Measurements from ENCODE around the gene CYRIA. TPM values are rescaled to one million over a fixed set of nuclear protein-coding genes. Genes with fewer than 3 reads are reported as not detected.

Gene CYRIA
- total RNA-seq, 1 donor from 2014 or later, result 1.0 TPM

GRCh38 chr2:16649353-16650286 is 16.0 kb downstream of the CYRIA start:
- TF ChIP-seq EZH2phosphoT487 (IDR thresholded peaks at IDR 0.05) (no peak), CTCF (IDR thresholded peaks at IDR 0.05) (no peak), EZH2 (IDR thresholded peaks at IDR 0.05) (no peak)
- Histone ChIP-seq H3K9ac (no peak overlapping the region), H3K4me3 (no peak overlapping the region), H3F3A (ENCODE audit: low read depth) (no peaks in the 10 kb centered on the region), H3K79me2 (ENCODE audit: low read depth) (no peaks in the 10 kb centered on the region), H3K9me3 (ENCODE audit: low read depth) (no peaks in the 10 kb centered on the region), H3K27ac (no peak overlapping the region), H4K20me1 (ENCODE audit: low read depth) (no peaks in the 10 kb centered on the region), H3K36me3 (no peaks in the 10 kb centered on the region), H3K27me3 (no peaks in the 10 kb centered on the region), H3K4me1 (peaks cover 12% of the 10 kb centered on the region), H3K4me2 (no peak overlapping the region), H2AFZ (replicated peaks) (no peak overlapping the region)
- H3K4me3 Mint-ChIP-seq, result no peak overlapping the region
- DNase-seq (ENCODE audit: low spot score), result no peak
- H3K27ac Mint-ChIP-seq, result no peak overlapping the region
- peaks cover 20% of the 10 kb centered on the region for H3K4me1 Mint-ChIP-seq
- no peaks in the 10 kb centered on the region for H3K36me3 Mint-ChIP-seq
- peaks cover 2% of the 10 kb centered on the region for H3K27me3 Mint-ChIP-seq (ENCODE audit: insufficient read depth, low read depth)
- no peaks in the 10 kb centered on the region for H3K9me3 Mint-ChIP-seq

GRCh38 chr2:16647992-16648617 is 17.5 kb downstream of the CYRIA start:
- Histone ChIP-seq H3K27ac (no peak overlapping the region), H3F3A (ENCODE audit: low read depth) (no peaks in the 10 kb centered on the region), H4K20me1 (ENCODE audit: low read depth) (no peaks in the 10 kb centered on the region), H2AFZ (replicated peaks) (no peak overlapping the region), H3K36me3 (no peaks in the 10 kb centered on the region), H3K9ac (no peak overlapping the region), H3K27me3 (no peaks in the 10 kb centered on the region), H3K4me1 (peaks cover 12% of the 10 kb centered on the region), H3K4me3 (no peak overlapping the region), H3K9me3 (ENCODE audit: low read depth) (no peaks in the 10 kb centered on the region), H3K4me2 (no peak overlapping the region), H3K79me2 (ENCODE audit: low read depth) (no peaks in the 10 kb centered on the region)
- Mint-ChIP-seq H3K4me1 (peaks cover 21% of the 10 kb centered on the region), H3K27ac (no peak overlapping the region), H3K9me3 (no peaks in the 10 kb centered on the region), H3K4me3 (no peak overlapping the region), H3K27me3 (ENCODE audit: insufficient read depth, low read depth) (peaks cover 2% of the 10 kb centered on the region), H3K36me3 (no peaks in the 10 kb centered on the region)
- no peak for DNase-seq (ENCODE audit: low spot score)
- no peak for TF ChIP-seq EZH2phosphoT487 (IDR thresholded peaks at IDR 0.05)

GRCh38 chr2:16645775-16646559 is 19.7 kb downstream of the CYRIA start:
- H4K20me1 ChIP-seq (ENCODE audit: low read depth), result no peaks in the 10 kb centered on the region
- peaks cover 2% of the 10 kb centered on the region for H3K27me3 Mint-ChIP-seq (ENCODE audit: insufficient read depth, low read depth)
- no peak overlapping the region for H3K27ac ChIP-seq
- H3K36me3 Mint-ChIP-seq, result no peaks in the 10 kb centered on the region
- H3K9ac ChIP-seq, result no peak overlapping the region
- H3K36me3 ChIP-seq, result no peaks in the 10 kb centered on the region
- TF ChIP-seq EZH2 (IDR thresholded peaks at IDR 0.05), result no peak
- no peak for TF ChIP-seq EZH2phosphoT487 (IDR thresholded peaks at IDR 0.05)
- no peak for TF ChIP-seq CTCF (IDR thresholded peaks at IDR 0.05)
- no peaks in the 10 kb centered on the region for H3K27me3 ChIP-seq
- no peaks in the 10 kb centered on the region for H3K79me2 ChIP-seq (ENCODE audit: low read depth)
- peaks cover 25% of the 10 kb centered on the region for H3K4me1 Mint-ChIP-seq
- no peak overlapping the region for H3K4me3 ChIP-seq
- H3K27ac Mint-ChIP-seq, result no peak overlapping the region
- no peaks in the 10 kb centered on the region for H3K4me1 ChIP-seq
- no peak for DNase-seq (ENCODE audit: low spot score)
- H3K9me3 ChIP-seq (ENCODE audit: low read depth), result no peaks in the 10 kb centered on the region
- H3K9me3 Mint-ChIP-seq, result no peaks in the 10 kb centered on the region
- no peak overlapping the region for H2AFZ ChIP-seq (replicated peaks)
- H3K4me3 Mint-ChIP-seq, result no peak overlapping the region
- no peaks in the 10 kb centered on the region for H3F3A ChIP-seq (ENCODE audit: low read depth)
- H3K4me2 ChIP-seq, result no peak overlapping the region

Measured in neural progenitor cell (in vitro differentiated cells).